H1 (cell line): ENCODE results near the gene RHOBTB1. TPM values are rescaled to one million over a fixed set of nuclear protein-coding genes. Genes with fewer than 3 reads are reported as not detected.

ENCODE experiments used
- CTCF ChIA-PET: fragments of 300-600 bp; sonication (Branson Sonifier 250); formaldehyde crosslinking; loops from one replicate; lab custom pipeline; 2021; ENCODE audit not compliant: partially characterized antibody; lab: Charles Lee
- POLR2A ChIA-PET: fragments of 300-600 bp; sonication (Branson Sonifier 250); formaldehyde crosslinking; loops from one replicate; lab custom pipeline; 2021; ENCODE audit warnings: inconsistent platforms; ENCODE audit not compliant: partially characterized antibody; lab: Charles Lee
- DNase-seq, 2 experiments: peaks; one replicate each; pipeline versions ENCODE4 v3.0.0 to v3.0.0-alpha.2; 2010 to 2022; ENCODE audit warnings: low spot score in 2 of 2, low read depth in 1 of 2, mixed read lengths in 1 of 2
- FAIRE-seq: peaks from 2 replicates; lab custom pipeline; 2011; peaks lifted over from hg19 to GRCh38; lab: Jason Lieb, UNC
- H2AFZ ChIP-seq: 2 replicates; pipeline ENCODE4 v1.8.1; 2012; ENCODE audit warnings: low read length, inconsistent platforms
- H2AK5ac ChIP-seq: 2 replicates; pipeline ENCODE4 v1.6.1; 2013; ENCODE audit warnings: low read depth, low read length
- H2BK120ac ChIP-seq: replicated peaks from 2 replicates; pipeline ENCODE3; 2013; ENCODE audit warnings: low read depth, low read length, inconsistent platforms
- H2BK12ac ChIP-seq: 2 replicates; pipeline ENCODE4 v1.6.1; 2013; ENCODE audit warnings: low read depth, low read length
- H2BK15ac ChIP-seq: 2 replicates; pipeline ENCODE4 v1.6.1; 2013; ENCODE audit warnings: low read length
- H2BK20ac ChIP-seq: 2 replicates; pipeline ENCODE4 v1.6.1; 2013; ENCODE audit warnings: low read length
- H2BK5ac ChIP-seq: 2 replicates; pipeline ENCODE4 v1.6.1; 2013; ENCODE audit warnings: low read depth, low read length
- H3K14ac ChIP-seq: 2 replicates; pipeline ENCODE4 v1.6.1; 2013; ENCODE audit warnings: inconsistent platforms; ENCODE audit not compliant: insufficient read length
- H3K18ac ChIP-seq: 2 replicates; pipeline ENCODE4 v1.6.1; 2013; ENCODE audit warnings: low read length; ENCODE audit errors: extremely low read depth
- H3K23ac ChIP-seq: 2 replicates; pipeline ENCODE4 v1.6.1; 2013; ENCODE audit warnings: inconsistent platforms; ENCODE audit not compliant: insufficient read length
- H3K23me2 ChIP-seq: 2 replicates; pipeline ENCODE4 v1.6.1; 2013; ENCODE audit warnings: low read depth, low read length
- H3K27ac ChIP-seq: 2 replicates; pipeline ENCODE4 v1.6.1; 2011; ENCODE audit warnings: low read depth, low read length, inconsistent platforms
- H3K27me3 ChIP-seq, 4 experiments: replicated peaks in 1 of 4; 1 replicate in 1 of 4; 2 replicates in 3 of 4; pipeline versions ENCODE4 v1.6.1 to v1.8.1; 2011 to 2013; ENCODE audit warnings: low read length in 3 of 4, mild to moderate bottlenecking in 3 of 4, inconsistent platforms in 2 of 4, mixed read lengths in 2 of 4, moderate library complexity in 1 of 4; ENCODE audit not compliant: control insufficient read depth in 3 of 4, insufficient read depth in 3 of 4; ENCODE audit errors: extremely low read depth in 1 of 4
- H3K36me3 ChIP-seq, 4 experiments: 2 replicates each; pipeline versions ENCODE4 v1.6.1 to v1.8.1; 2011 to 2013; ENCODE audit warnings: mild to moderate bottlenecking in 4 of 4, low read length in 3 of 4, moderate library complexity in 2 of 4, control low read depth in 1 of 4, inconsistent platforms in 1 of 4; ENCODE audit not compliant: insufficient read depth in 4 of 4, control insufficient read depth in 2 of 4
- H3K4ac ChIP-seq: replicated peaks from 2 replicates; pipeline ENCODE3; 2013; ENCODE audit warnings: low read length, low read depth, mixed read lengths, inconsistent platforms; ENCODE audit not compliant: insufficient read length
- H3K4me1 ChIP-seq, 4 experiments: replicated peaks in 1 of 4; 1 replicate in 1 of 4; 2 replicates in 3 of 4; pipeline versions ENCODE4 v1.6.1 to v1.8.1; 2011 to 2013; ENCODE audit warnings: low read length in 3 of 4, inconsistent platforms in 2 of 4, mixed read lengths in 1 of 4; ENCODE audit not compliant: insufficient read depth in 4 of 4, control insufficient read depth in 3 of 4
- H3K4me2 ChIP-seq, 2 experiments: 2 replicates each; pipeline versions ENCODE4 v1.6.1 to v1.8.1; 2011 to 2013; ENCODE audit warnings: low read depth in 2 of 2, low read length in 2 of 2, control low read depth in 1 of 2, inconsistent platforms in 1 of 2, mild to moderate bottlenecking in 1 of 2; ENCODE audit not compliant: insufficient read depth in 1 of 2
- H3K4me3 ChIP-seq, 4 experiments: fragments of 200-600, 300-600 bp in 1 of 4; sonication (generic), shearing (Covaris generic), sonication (Bioruptor Twin) in 1 of 4; 2 replicates each; pipeline versions ENCODE4 v1.5.1 to v1.8.1; 2011 to 2016; ENCODE audit warnings: low read length in 4 of 4, low read depth in 3 of 4, control low read depth in 2 of 4, inconsistent platforms in 2 of 4, mild to moderate bottlenecking in 2 of 4, mixed read lengths in 1 of 4, moderate library complexity in 1 of 4; ENCODE audit not compliant: insufficient read depth in 2 of 4; ENCODE audit errors: extremely low read depth in 1 of 4
- H3K56ac ChIP-seq: replicated peaks from 2 replicates; pipeline ENCODE3; 2013; ENCODE audit warnings: low read depth, mild to moderate bottlenecking, mixed read lengths, low read length, inconsistent platforms; ENCODE audit not compliant: insufficient read length
- H3K79me1 ChIP-seq: 2 replicates; pipeline ENCODE4 v1.6.1; 2013; ENCODE audit warnings: low read depth, low read length, control low read depth
- H3K79me2 ChIP-seq, 2 experiments: 2 replicates each; pipeline versions ENCODE4 v1.6.1 to v1.8.1; 2012 to 2013; ENCODE audit warnings: low read length in 2 of 2, mild to moderate bottlenecking in 2 of 2, inconsistent platforms in 1 of 2; ENCODE audit not compliant: insufficient read depth in 2 of 2, control insufficient read depth in 1 of 2
- H3K9ac ChIP-seq, 4 experiments: replicated peaks in 1 of 4; 1 replicate in 1 of 4; 2 replicates in 3 of 4; pipeline versions ENCODE4 v1.6.1 to v1.8.1; 2011 to 2013; ENCODE audit warnings: low read depth in 3 of 4, low read length in 3 of 4, control low read depth in 2 of 4, mild to moderate bottlenecking in 2 of 4, moderate library complexity in 2 of 4, inconsistent platforms in 1 of 4; ENCODE audit errors: extremely low read depth in 1 of 4
- H3K9me3 ChIP-seq, 2 experiments: 2 replicates each; pipeline versions ENCODE4 v1.6.1 to v1.8.1; 2012 to 2013; ENCODE audit warnings: mild to moderate bottlenecking in 2 of 2, moderate library complexity in 2 of 2, control low read depth in 1 of 2, inconsistent platforms in 1 of 2, low read depth in 1 of 2, low read length in 1 of 2, mixed read lengths in 1 of 2; ENCODE audit not compliant: insufficient read depth in 2 of 2
- H4K20me1 ChIP-seq, 2 experiments: replicated peaks in 1 of 2; 2 replicates each; pipeline versions ENCODE3 to v1.8.1; 2011 to 2013; ENCODE audit warnings: inconsistent platforms in 2 of 2, low read length in 2 of 2, mild to moderate bottlenecking in 1 of 2; ENCODE audit not compliant: insufficient read depth in 2 of 2, control insufficient read depth in 1 of 2
- H4K5ac ChIP-seq: 2 replicates; pipeline ENCODE4 v1.6.1; 2013; ENCODE audit warnings: low read length, low read depth, mixed read lengths, inconsistent platforms; ENCODE audit not compliant: insufficient read length
- H4K8ac ChIP-seq: 2 replicates; pipeline ENCODE4 v1.8.0; 2013; ENCODE audit warnings: mild to moderate bottlenecking, moderate library complexity, low read length, inconsistent platforms; ENCODE audit not compliant: insufficient read depth; ENCODE audit errors: extremely low read depth
- H4K91ac ChIP-seq: replicated peaks from 2 replicates; pipeline ENCODE3; 2013; ENCODE audit warnings: low read length, mixed read lengths, inconsistent platforms; ENCODE audit not compliant: insufficient read length
- ASH2L ChIP-seq: fragments of 200-600, 300-600 bp; sonication (generic); IDR thresholded peaks from one replicate; pipeline ENCODE4 v1.7.1; 2017; ENCODE audit warnings: low read length
- CREB1 ChIP-seq: IDR thresholded peaks from 2 replicates; pipeline ENCODE4 v1.6.1; 2012; ENCODE audit warnings: inconsistent platforms
- EGR1 ChIP-seq: IDR thresholded peaks from 2 replicates; pipeline ENCODE4 v1.6.1; 2011; ENCODE audit warnings: low read depth, low read length, borderline replicate concordance
- HDAC2 ChIP-seq, 2 experiments: fragments of 300-600 bp in 1 of 2; sonication (generic) in 1 of 2; IDR thresholded peaks; 2 replicates each; pipeline ENCODE4 v1.6.1; 2011 to 2012; ENCODE audit warnings: low read depth in 2 of 2, low read length in 2 of 2, mild to moderate bottlenecking in 2 of 2, moderate library complexity in 2 of 2, borderline replicate concordance in 1 of 2, inconsistent platforms in 1 of 2
- NRF1 ChIP-seq: IDR thresholded peaks from 2 replicates; pipeline ENCODE4 v1.6.1; 2011; ENCODE audit warnings: mild to moderate bottlenecking, low read depth, low read length, improper control_type of control experiment
- POLR2AphosphoS5 ChIP-seq: IDR thresholded peaks from 2 replicates; pipeline ENCODE4 v1.6.1; 2011; ENCODE audit warnings: low read depth, low read length
- SAP30 ChIP-seq: fragments of 300-600 bp; sonication (generic); IDR thresholded peaks from 2 replicates; pipeline ENCODE4 v1.7.1; 2012; ENCODE audit warnings: low read length, moderate library complexity, mild to moderate bottlenecking, inconsistent platforms; ENCODE audit not compliant: insufficient read depth, insufficient replicate concordance
- SIN3A ChIP-seq, 2 experiments: IDR thresholded peaks in 1 of 2; conservative IDR thresholded peaks in 1 of 2; 2 replicates each; pipeline ENCODE4 v1.6.1; 2011 to 2012; ENCODE audit warnings: low read length in 2 of 2, improper control_type of control experiment in 1 of 2, low read depth in 1 of 2, mild to moderate bottlenecking in 1 of 2
- SP4 ChIP-seq: IDR thresholded peaks from 2 replicates; pipeline ENCODE4 v1.6.1; 2012; ENCODE audit warnings: low read length, inconsistent platforms
- SUZ12 ChIP-seq: fragments of 200-600 bp; sonication (generic); IDR thresholded peaks from 2 replicates; pipeline ENCODE4 v1.6.1; 2012; ENCODE audit warnings: mild to moderate bottlenecking, inconsistent platforms, low read length, moderate library complexity, mixed read lengths
- TEAD4 ChIP-seq: IDR thresholded peaks from 2 replicates; pipeline ENCODE4 v1.6.1; 2012; ENCODE audit warnings: low read depth, low read length, inconsistent platforms, mixed read lengths
- WGBS, 2 experiments: shearing (Covaris generic) in 1 of 2; methylation state at CpG; one replicate each; pipeline versions ENCODE4 v1.1.6 to v1.1.7; 2013 to 2015; ENCODE audit warnings: low lambda C conversion rate in 2 of 2, mixed read lengths in 2 of 2, inconsistent platforms in 1 of 2, low coverage in 1 of 2, missing lambda C conversion rate in 1 of 2; ENCODE audit not compliant: insufficient replicate concordance in 2 of 2, insufficient coverage in 1 of 2, insufficient read length in 1 of 2; ENCODE audit errors: extremely low coverage in 1 of 2, missing lambda C conversion rate in 1 of 2; 5-methylcytosine and 5-hydroxymethylcytosine counted together
- polyA plus RNA-seq, 7 experiments: library from polyadenylated mRNA; depleted of rRNA in 3 of 7; stranded (reverse) in 5 of 7; unstranded in 2 of 7; fragments of >200 nt in 5 of 7; fragments of 200-250 nt in 2 of 7; gene quantifications; 1 replicate in 5 of 7; 2 replicates in 1 of 7; 4 replicates in 1 of 7; pipeline versions ENCODE4 v1.2.1 to v1.2.3, GENCODE V29; 2011 to 2013; ENCODE audit warnings: missing spikeins in 2 of 7, mixed read lengths in 2 of 7
- total RNA-seq: library from RNA; stranded (reverse); fragmentation: NEBNext Ultra II Directional; extraction: Animal tissue kit (Norgen Biotek cat#: 25700); gene quantifications from 2 replicates; pipeline ENCODE4 v1.2.1, GENCODE V29; 2021

Gene RHOBTB1
- total and polyA plus RNA-seq, 2 of the 8 experiments (the other 6 are each of a cell fraction or from before 2014, with no cell fraction given), result 6.1 to 7.4 TPM

DNA sequence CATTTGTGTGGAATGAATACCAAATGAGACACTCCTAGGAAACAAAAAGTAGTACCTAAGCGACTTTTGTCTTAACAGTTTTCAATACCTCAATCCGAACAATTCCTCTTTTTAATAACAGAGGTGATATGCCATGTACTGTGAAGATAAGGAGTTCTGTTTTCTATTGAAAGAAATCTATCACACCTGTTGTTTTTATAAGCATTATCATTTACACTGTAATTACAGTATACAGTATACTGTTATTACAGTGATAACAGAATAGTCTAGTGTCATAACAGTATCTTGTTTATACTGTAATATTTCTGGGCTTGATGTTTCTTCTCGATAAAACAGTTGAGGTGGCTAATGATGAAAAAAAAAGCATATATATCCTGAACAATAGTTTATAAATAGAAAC lies 9.4 kb upstream of the RHOBTB1 start:
- Histone ChIP-seq H3K4ac (no peak overlapping the region), H3K23me2 (no peaks in the 10 kb centered on the region), H4K20me1 (no peaks in the 10 kb centered on the region), H4K91ac (no peak overlapping the region), H2BK20ac (no peak overlapping the region), H2AFZ (no peak overlapping the region), H3K4me2 (no peak overlapping the region), H3K79me2 (no peaks in the 10 kb centered on the region), H2BK120ac (no peak overlapping the region), H3K4me1 (no peaks in the 10 kb centered on the region), H3K9ac (no peak overlapping the region), H4K8ac (no peak overlapping the region), H3K36me3 (no peaks in the 10 kb centered on the region), H3K23ac (no peak overlapping the region), H3K18ac (no peak overlapping the region), H3K14ac (no peak overlapping the region), H3K27me3 (no peaks in the 10 kb centered on the region), H2BK15ac (no peak overlapping the region), H2BK5ac (no peak overlapping the region), H3K27ac (no peak overlapping the region), H2AK5ac (no peak overlapping the region), H3K4me3 (no peak overlapping the region), H3K9me3 (no peaks in the 10 kb centered on the region), H3K79me1 (no peaks in the 10 kb centered on the region), H4K5ac (no peak overlapping the region), H2BK12ac (no peak overlapping the region), H3K56ac (no peak overlapping the region)
- FAIRE-seq (no peak), DNase-seq (no peak)
- ChIA-PET CTCF (interaction anchor here (1.2 kb wide), 1 partner anchor 11 kb away, joined by 3 read pairs; no protein-coding TSS in a partner anchor), POLR2A (no interaction called here)
- 91% methylated on average over 3 of the region's 3 CpGs; no CpG with 5 or more reads in 1 of the 2 experiments for WGBS, 2 experiments
- TF ChIP-seq SAP30, result no peak
- no peak for TF ChIP-seq HDAC2 (IDR thresholded peaks at IDR 0.05; ENCODE audit: borderline replicate concordance in 1 of 2, low read depth in 2 of 2, low read length in 2 of 2)
- no peak for TF ChIP-seq SIN3A (conservative IDR thresholded peaks at IDR 0.05 in 1 of 2, IDR thresholded peaks at IDR 0.05 in 1 of 2; ENCODE audit: low read depth in 1 of 2, low read length in 2 of 2)
- no peak for TF ChIP-seq NRF1
- no peak for TF ChIP-seq CREB1
- no peak for TF ChIP-seq ASH2L
- TF ChIP-seq SP4, result no peak
- TF ChIP-seq POLR2AphosphoS5, result no peak
- no peak for TF ChIP-seq SUZ12
- TF ChIP-seq TEAD4, result no peak
- TF ChIP-seq EGR1, result no peak
